GM23338 (cell line): ENCODE measurements around the gene SLC7A10.

Experiments
- CREB1 ChIP-seq: fragments of 250-450 bp; sonication (Bioruptor Pico); IDR thresholded peaks from 2 replicates; pipeline ENCODE4 v1.5.0; 2020; ENCODE audit warnings: low read depth, mild to moderate bottlenecking, moderate library complexity
- CTCF ChIP-seq, 2 experiments: fragments of 200-600 bp in 1 of 2; sonication (generic) in 1 of 2; conservative IDR thresholded peaks; 2 replicates each; pipeline versions ENCODE4 v1.5.1 to v1.6.1; 2016 to 2017; ENCODE audit warnings: antibody characterized with exemption in 2 of 2, low read depth in 2 of 2, mild to moderate bottlenecking in 2 of 2, moderate library complexity in 1 of 2
- ETS1 ChIP-seq: IDR thresholded peaks from 2 replicates; pipeline ENCODE4 v1.6.1; 2016; ENCODE audit warnings: antibody characterized with exemption
- EZH2 ChIP-seq: fragments of 200-600 bp; sonication (generic); IDR thresholded peaks from one replicate; pipeline ENCODE4 v1.8.0; 2017; ENCODE audit warnings: antibody characterized with exemption, mild to moderate bottlenecking, low read depth; ENCODE audit not compliant: unreplicated experiment
- EZH2phosphoT487 ChIP-seq: fragments of 200-600 bp; sonication (generic); IDR thresholded peaks from one replicate; pipeline ENCODE4 v1.8.1; 2018; ENCODE audit warnings: antibody characterized with exemption; ENCODE audit not compliant: unreplicated experiment
- JUNB ChIP-seq: IDR thresholded peaks from one replicate; pipeline ENCODE4 v1.6.1; 2016; ENCODE audit warnings: antibody characterized with exemption; ENCODE audit not compliant: unreplicated experiment
- POLR2AphosphoS5 ChIP-seq: IDR thresholded peaks from 2 replicates; pipeline ENCODE4 v1.6.1; 2016; ENCODE audit warnings: antibody characterized with exemption, low read depth
- REST ChIP-seq: IDR thresholded peaks from one replicate; pipeline ENCODE4 v1.6.1; 2018; ENCODE audit warnings: antibody characterized with exemption; ENCODE audit not compliant: unreplicated experiment
- ZNF462 ChIP-seq: fragments of 250-450 bp; sonication (Bioruptor Pico); IDR thresholded peaks from 2 replicates; pipeline ENCODE4 v1.5.0; 2020; ENCODE audit warnings: mild to moderate bottlenecking, moderate library complexity

- TF ChIP-seq CTCF (conservative IDR thresholded peaks at IDR 0.05; ENCODE audit: low read depth in 2 of 2) (no peak), CREB1 (CRISPR knock-in tag) (no peak), EZH2phosphoT487 (no peak), EZH2 (no peak), POLR2AphosphoS5 (0 out of 2 replicates have a peak, but pooled peaks have one; percentile 23), REST (no peak), JUNB (no peak), ETS1 (no peak), ZNF462 (CRISPR knock-in tag) (no peak)
Observed at GRCh38 chr19:33226550-33227241, 1.0 kb upstream of the SLC7A10 start.
